Parathyroid adenoma (tissue), 2 donors: ENCODE measurements around the gene KRTAP2-3.
"Not testable (repeated sequence)": the region's sequence is repeated elsewhere in the genome, so short reads cannot be mapped to it uniquely, and the experiment has no call there.

ENCODE experiments used
- H2AFZ ChIP-seq: fragments of 300-600 bp; sonication (generic); one replicate; pipeline ENCODE4 v1.7.0; 2017; ENCODE audit warnings: antibody characterized with exemption, mild to moderate bottlenecking
- H3K27ac ChIP-seq: fragments of 300-600 bp; sonication (generic); one replicate; pipeline ENCODE4 v1.7.0; 2017
- H3K27me3 ChIP-seq: fragments of 300-600 bp; sonication (generic); one replicate; pipeline ENCODE4 v1.7.0; 2017; ENCODE audit warnings: low read length; ENCODE audit not compliant: control insufficient read depth, insufficient read depth
- H3K36me3 ChIP-seq: fragments of 300-600 bp; sonication (generic); one replicate; pipeline ENCODE4 v1.7.0; 2017; ENCODE audit warnings: low read length; ENCODE audit not compliant: control insufficient read depth, insufficient read depth
- H3K4me1 ChIP-seq: fragments of 300-600 bp; sonication (generic); one replicate; pipeline ENCODE4 v1.7.0; 2017; ENCODE audit warnings: control low read depth
- H3K4me2 ChIP-seq: fragments of 300-600 bp; sonication (generic); one replicate; pipeline ENCODE4 v1.7.0; 2017; ENCODE audit warnings: low read length
- H3K4me3 ChIP-seq: fragments of 300-600 bp; sonication (generic); one replicate; pipeline ENCODE4 v1.7.0; 2017; ENCODE audit warnings: low read depth, low read length
- H3K79me2 ChIP-seq: fragments of 300-600 bp; sonication (generic); one replicate; pipeline ENCODE4 v1.7.0; 2017; ENCODE audit warnings: control low read depth
- H3K9ac ChIP-seq: fragments of 300-600 bp; sonication (generic); one replicate; pipeline ENCODE4 v1.7.0; 2017; ENCODE audit warnings: mild to moderate bottlenecking
- H3K9me3 ChIP-seq: fragments of 300-600 bp; sonication (generic); one replicate; pipeline ENCODE4 v1.7.0; 2017; ENCODE audit warnings: low read length; ENCODE audit not compliant: control insufficient read depth
- TF ChIP-seq, protein P1 (sequence below): fragments of 300-600 bp; sonication (generic); IDR thresholded peaks from one replicate; pipeline ENCODE4 v1.7.0; 2017; ENCODE audit warnings: antibody characterized with exemption, mild to moderate bottlenecking
- donor health status: primary hyperparathyroidism.

KRTAP2-3 gene

DNA sequence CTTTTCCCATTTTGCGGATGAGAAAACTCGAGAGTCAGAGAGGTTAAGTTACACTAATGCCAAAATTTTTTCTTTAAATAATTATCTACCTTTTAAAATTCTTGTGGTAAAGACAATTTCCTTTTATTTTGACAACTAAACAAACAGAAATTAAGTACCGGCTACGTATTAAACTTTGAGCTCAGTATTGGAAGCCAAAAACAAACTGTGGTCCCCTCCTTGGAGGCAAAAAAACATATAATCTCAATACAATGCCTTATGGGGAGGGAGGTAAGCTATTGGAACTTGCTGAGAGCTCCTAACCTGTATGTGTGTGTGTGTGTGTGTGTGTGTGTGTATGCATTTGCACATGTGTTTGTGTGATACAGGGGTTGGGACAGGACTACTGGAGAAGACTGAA lies 3.5 kb upstream of the KRTAP2-3 start:
- no peak overlapping the region for H3K4me3 ChIP-seq
- no peaks in the 10 kb centered on the region for H3K4me1 ChIP-seq
- H3K36me3 ChIP-seq = no peaks in the 10 kb centered on the region
- no peaks in the 10 kb centered on the region for H3K27me3 ChIP-seq
- no peak overlapping the region for H2AFZ ChIP-seq
- no peak overlapping the region for H3K4me2 ChIP-seq
- H3K9ac ChIP-seq = no peak overlapping the region
- H3K27ac ChIP-seq = no peak overlapping the region
- H3K9me3 ChIP-seq = no peaks in the 10 kb centered on the region
- H3K79me2 ChIP-seq = no peaks in the 10 kb centered on the region
- TF ChIP-seq, protein P1, sequence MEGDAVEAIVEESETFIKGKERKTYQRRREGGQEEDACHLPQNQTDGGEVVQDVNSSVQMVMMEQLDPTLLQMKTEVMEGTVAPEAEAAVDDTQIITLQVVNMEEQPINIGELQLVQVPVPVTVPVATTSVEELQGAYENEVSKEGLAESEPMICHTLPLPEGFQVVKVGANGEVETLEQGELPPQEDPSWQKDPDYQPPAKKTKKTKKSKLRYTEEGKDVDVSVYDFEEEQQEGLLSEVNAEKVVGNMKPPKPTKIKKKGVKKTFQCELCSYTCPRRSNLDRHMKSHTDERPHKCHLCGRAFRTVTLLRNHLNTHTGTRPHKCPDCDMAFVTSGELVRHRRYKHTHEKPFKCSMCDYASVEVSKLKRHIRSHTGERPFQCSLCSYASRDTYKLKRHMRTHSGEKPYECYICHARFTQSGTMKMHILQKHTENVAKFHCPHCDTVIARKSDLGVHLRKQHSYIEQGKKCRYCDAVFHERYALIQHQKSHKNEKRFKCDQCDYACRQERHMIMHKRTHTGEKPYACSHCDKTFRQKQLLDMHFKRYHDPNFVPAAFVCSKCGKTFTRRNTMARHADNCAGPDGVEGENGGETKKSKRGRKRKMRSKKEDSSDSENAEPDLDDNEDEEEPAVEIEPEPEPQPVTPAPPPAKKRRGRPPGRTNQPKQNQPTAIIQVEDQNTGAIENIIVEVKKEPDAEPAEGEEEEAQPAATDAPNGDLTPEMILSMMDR = no peak

GRCh38 chr17:41061964-41062363 lies 2.0 kb upstream of the KRTAP2-3 start:
- no peak overlapping the region for H3K4me2 ChIP-seq
- H3K9me3 ChIP-seq = no peaks in the 10 kb centered on the region
- H3K79me2 ChIP-seq = no peaks in the 10 kb centered on the region
- H3K9ac ChIP-seq = no peak overlapping the region
- TF ChIP-seq, protein P1 = no peak
- no peaks in the 10 kb centered on the region for H3K4me1 ChIP-seq
- H3K36me3 ChIP-seq = no peaks in the 10 kb centered on the region
- H3K27ac ChIP-seq = no peak overlapping the region
- no peaks in the 10 kb centered on the region for H3K27me3 ChIP-seq
- no peak overlapping the region for H3K4me3 ChIP-seq
- no peak overlapping the region for H2AFZ ChIP-seq

GRCh38 chr17:41059276-41060051 lies 450 bp downstream of the KRTAP2-3 start:
- H3K4me1 ChIP-seq, H3K27me3 ChIP-seq, H3K4me3 ChIP-seq, H3K4me2 ChIP-seq, H3K9ac ChIP-seq, H2AFZ ChIP-seq, H3K9me3 ChIP-seq, H3K36me3 ChIP-seq, H3K79me2 ChIP-seq, H3K27ac ChIP-seq: not testable (repeated sequence)

DNA sequence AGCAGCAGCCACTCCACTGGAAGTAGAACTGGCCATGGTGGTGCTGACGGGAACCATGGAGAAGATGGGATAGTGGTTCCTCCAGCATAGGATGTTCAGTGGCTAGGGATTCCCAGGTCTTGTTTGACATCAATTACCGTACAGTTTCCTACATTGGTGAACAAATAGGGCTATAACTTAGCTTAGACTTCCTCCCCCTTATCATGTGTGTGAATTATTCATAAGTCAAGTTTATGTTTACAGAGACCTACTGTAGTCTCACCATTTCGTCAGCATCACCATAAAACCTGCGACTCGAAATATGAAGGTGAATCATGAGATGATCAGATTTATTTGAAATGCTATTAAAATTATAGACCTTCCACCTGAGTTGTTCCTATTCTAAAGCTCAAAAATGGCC lies 1.2 kb downstream of the KRTAP2-3 start:
- H3K36me3 ChIP-seq = no peaks in the 10 kb centered on the region
- no peaks in the 10 kb centered on the region for H3K9me3 ChIP-seq
- H3K4me3 ChIP-seq = no peak overlapping the region
- H3K4me1 ChIP-seq = no peaks in the 10 kb centered on the region
- TF ChIP-seq, protein P1 = no peak
- no peaks in the 10 kb centered on the region for H3K27me3 ChIP-seq
- H3K4me2 ChIP-seq = no peak overlapping the region
- H3K9ac ChIP-seq = no peak overlapping the region
- H3K27ac ChIP-seq = no peak overlapping the region
- H2AFZ ChIP-seq = no peak overlapping the region
- no peaks in the 10 kb centered on the region for H3K79me2 ChIP-seq

- Histone ChIP-seq H3K4me2 (no peak overlapping the region), H3K36me3 (no peaks in the 10 kb centered on the region), H2AFZ (no peak overlapping the region), H3K4me3 (no peak overlapping the region), H3K9ac (no peak overlapping the region), H3K9me3 (no peaks in the 10 kb centered on the region), H3K27me3 (no peaks in the 10 kb centered on the region), H3K4me1 (no peaks in the 10 kb centered on the region), H3K79me2 (no peaks in the 10 kb centered on the region), H3K27ac (no peak overlapping the region)
- TF ChIP-seq, protein P1 = no peak
These were observed 2.4 kb downstream of the KRTAP2-3 start for GRCh38 chr17:41057547-41057946.

- H3K27me3 ChIP-seq, H3K4me3 ChIP-seq, H3K4me2 ChIP-seq, H3K36me3 ChIP-seq, H3K27ac ChIP-seq, H3K9ac ChIP-seq, H3K4me1 ChIP-seq, H3K79me2 ChIP-seq, H2AFZ ChIP-seq, H3K9me3 ChIP-seq: not testable (repeated sequence)
These were observed 4.8 kb downstream of the KRTAP2-3 start, which contains the start of gene KRTAP2-2 for GRCh38 chr17:41055130-41055529. KRTAP2-2 (minus strand) TSS chr17:41055230; CDS start chr17:41055211, 19 bp downstream.

- not testable (repeated sequence) for H3K27ac ChIP-seq, H3K4me2 ChIP-seq, H3K9ac ChIP-seq, H3K4me1 ChIP-seq, H3K36me3 ChIP-seq, H2AFZ ChIP-seq, H3K9me3 ChIP-seq, H3K4me3 ChIP-seq, H3K79me2 ChIP-seq, H3K27me3 ChIP-seq
These were observed 5.4 kb downstream of the KRTAP2-3 start for GRCh38 chr17:41054556-41054955.
